ENCODE data around the gene CLIC5. TPM values are rescaled to one million over a fixed set of nuclear protein-coding genes. Genes with fewer than 3 reads are reported as not detected.

Gene CLIC5
- total RNA-seq, 1 experiment from 2014 or later, result 0.20 TPM

DNA sequence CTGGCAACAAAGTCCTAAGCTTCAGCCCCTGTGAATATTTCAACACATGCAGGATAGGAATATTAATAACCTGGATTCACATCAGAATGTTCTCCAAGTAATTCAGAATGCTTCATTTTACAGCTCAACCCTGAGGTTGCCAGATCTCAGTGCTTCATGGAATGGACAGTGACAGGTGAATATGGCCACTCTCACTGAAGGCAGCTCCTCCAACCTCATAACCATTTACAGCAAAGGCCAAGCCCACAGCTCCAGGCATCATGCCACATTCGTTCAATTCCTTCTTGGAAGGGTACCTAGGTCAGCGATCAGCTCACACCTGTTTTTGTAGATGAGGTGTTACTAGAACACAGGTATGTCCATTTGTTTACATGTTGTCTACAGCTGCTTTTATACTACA is 17.1 kb downstream of the CLIC5 start:
- Histone ChIP-seq H3K79me2 (ENCODE audit: insufficient read depth, low read length) (no peaks in the 10 kb centered on the region), H3K27ac (ENCODE audit: insufficient read length, low read depth, low read length) (no peak overlapping the region), H3K4me1 (ENCODE audit: insufficient read depth, low read length) (no peaks in the 10 kb centered on the region), H3K27me3 (ENCODE audit: insufficient read depth, low read length) (no peaks in the 10 kb centered on the region), H3K14ac (ENCODE audit: insufficient read depth, low read length) (no peak overlapping the region), H2BK120ac (ENCODE audit: low read depth, low read length, poor library complexity, severe bottlenecking) (no peak overlapping the region), H2BK5ac (ENCODE audit: insufficient read length, low read length) (no peak overlapping the region), H3K23ac (ENCODE audit: insufficient read length, low read depth, low read length) (no peak overlapping the region), H2AK5ac (ENCODE audit: insufficient read length, low read length) (no peak overlapping the region), H2BK20ac (ENCODE audit: low read depth, low read length, poor library complexity, severe bottlenecking) (no peak overlapping the region), H3K79me1 (ENCODE audit: insufficient read depth, low read depth, low read length, poor library complexity, severe bottlenecking) (no peaks in the 10 kb centered on the region), H3K18ac (ENCODE audit: insufficient read length, low read depth, low read length) (no peak overlapping the region), H3K9ac (ENCODE audit: extremely low read depth, insufficient read length, low read length) (no peak overlapping the region), H4K91ac (ENCODE audit: insufficient read length, low read depth, low read length) (no peak overlapping the region), H2BK15ac (ENCODE audit: low read depth, low read length) (no peak overlapping the region), H2BK12ac (ENCODE audit: insufficient read length, low read depth, low read length) (no peak overlapping the region), H4K5ac (ENCODE audit: insufficient read length, low read depth, low read length) (no peak overlapping the region), H3T11ph (ENCODE audit: low read length) (no peak overlapping the region), H3K9me3 (ENCODE audit: control insufficient read depth, low read depth, low read length) (no peaks in the 10 kb centered on the region), H2AFZ (ENCODE audit: low read length) (no peak overlapping the region), H3K4me2 (ENCODE audit: insufficient read depth, insufficient read length, low read length) (no peak overlapping the region), H3K23me2 (ENCODE audit: insufficient read length, low read depth, low read length, poor library complexity, severe bottlenecking) (no peaks in the 10 kb centered on the region), H4K8ac (replicated peaks; ENCODE audit: insufficient read length, low read depth, low read length) (no peak overlapping the region), H3K4ac (ENCODE audit: low read depth, low read length) (no peak overlapping the region), H4K20me1 (ENCODE audit: control insufficient read depth, insufficient read depth, insufficient read length) (no peaks in the 10 kb centered on the region), H3K56ac (ENCODE audit: insufficient read length, low read depth, low read length) (no peak overlapping the region)
- Mint-ChIP-seq H3K4me3 (no peak overlapping the region), H3K27ac (no peak overlapping the region), H3K4me1 (no peaks in the 10 kb centered on the region), H3K27me3 (ENCODE audit: low read depth) (peaks cover 10% of the 10 kb centered on the region), H3K36me3 (ENCODE audit: insufficient read depth in 1 of 3, low read depth in 3 of 3) (no peaks in the 10 kb centered on the region), H3K9me3 (no peaks in the 10 kb centered on the region; a peak in 1 of 5 replicates)
- no CpG with 5 or more reads among the region's 2 CpGs for WGBS (ENCODE audit: extremely low coverage, insufficient read length, low lambda C conversion rate)
- DNase-seq, result no peak
- TF ChIP-seq, protein P1, sequence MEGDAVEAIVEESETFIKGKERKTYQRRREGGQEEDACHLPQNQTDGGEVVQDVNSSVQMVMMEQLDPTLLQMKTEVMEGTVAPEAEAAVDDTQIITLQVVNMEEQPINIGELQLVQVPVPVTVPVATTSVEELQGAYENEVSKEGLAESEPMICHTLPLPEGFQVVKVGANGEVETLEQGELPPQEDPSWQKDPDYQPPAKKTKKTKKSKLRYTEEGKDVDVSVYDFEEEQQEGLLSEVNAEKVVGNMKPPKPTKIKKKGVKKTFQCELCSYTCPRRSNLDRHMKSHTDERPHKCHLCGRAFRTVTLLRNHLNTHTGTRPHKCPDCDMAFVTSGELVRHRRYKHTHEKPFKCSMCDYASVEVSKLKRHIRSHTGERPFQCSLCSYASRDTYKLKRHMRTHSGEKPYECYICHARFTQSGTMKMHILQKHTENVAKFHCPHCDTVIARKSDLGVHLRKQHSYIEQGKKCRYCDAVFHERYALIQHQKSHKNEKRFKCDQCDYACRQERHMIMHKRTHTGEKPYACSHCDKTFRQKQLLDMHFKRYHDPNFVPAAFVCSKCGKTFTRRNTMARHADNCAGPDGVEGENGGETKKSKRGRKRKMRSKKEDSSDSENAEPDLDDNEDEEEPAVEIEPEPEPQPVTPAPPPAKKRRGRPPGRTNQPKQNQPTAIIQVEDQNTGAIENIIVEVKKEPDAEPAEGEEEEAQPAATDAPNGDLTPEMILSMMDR (conservative IDR thresholded peaks at IDR 0.05), result no peak

All from H9 (cell line).